GM12873 (cell line): Measurements from ENCODE around the gene UFC1.

Source experiments
- CTCF ChIP-seq: IDR thresholded peaks from 2 replicates; pipeline ENCODE4 v1.5.1; 2012; ENCODE audit warnings: low read depth, mild to moderate bottlenecking, moderate library complexity, low read length, control low read depth; ENCODE audit not compliant: insufficient read depth; ENCODE audit errors: missing control alignments

Gene UFC1

DNA sequence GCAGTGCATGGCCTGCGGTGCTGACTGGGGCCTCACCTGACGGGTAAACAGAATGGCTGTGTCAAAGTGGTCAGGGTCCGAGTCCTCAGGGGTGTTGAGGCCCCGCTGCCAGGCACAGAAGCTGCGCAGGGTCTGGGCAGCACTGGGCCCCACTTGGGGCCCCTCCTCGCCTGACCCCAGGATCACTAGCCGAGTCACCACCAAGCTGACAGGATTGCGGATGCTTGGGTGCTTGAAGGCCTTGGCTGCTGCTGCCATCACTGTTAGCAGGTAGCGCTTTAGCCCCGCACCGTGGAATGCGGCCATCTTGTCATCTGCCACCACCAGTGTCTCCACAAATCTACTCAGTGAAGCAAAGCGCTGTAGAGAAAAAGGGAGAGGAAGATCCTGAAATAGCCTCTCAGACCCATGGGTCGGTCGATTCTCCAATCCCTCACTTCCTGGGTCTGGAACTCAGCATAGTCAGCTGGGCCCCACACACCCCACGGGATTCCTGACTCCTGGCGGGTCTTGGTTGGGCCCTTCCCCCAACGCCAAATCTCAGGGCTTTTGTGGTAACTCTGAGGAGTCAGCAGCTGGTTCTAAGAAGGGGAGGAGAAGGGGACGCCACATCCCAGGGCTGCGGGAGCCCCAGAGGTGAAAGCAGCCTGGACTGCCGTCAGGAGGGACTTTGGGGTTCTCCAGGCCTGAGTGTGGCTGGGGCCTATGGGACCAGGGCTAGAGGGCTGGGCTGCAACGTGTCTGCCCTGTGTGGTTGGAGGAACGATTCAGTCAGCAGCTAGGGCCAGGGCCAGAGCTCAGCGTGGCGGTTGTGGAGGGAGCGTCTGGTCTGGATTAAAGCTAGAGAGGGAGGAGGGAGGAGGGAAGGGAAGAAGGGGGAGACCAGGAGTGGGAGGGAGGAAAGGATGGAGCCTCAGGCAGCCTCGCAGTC, 43.0 kb downstream of the UFC1 start:
- TF ChIP-seq CTCF: no peak

- no peak for TF ChIP-seq CTCF
Measured at GRCh38 chr1:161197560-161198193, 43.9 kb downstream of the UFC1 start.

GRCh38 chr1:161198194-161198896, 44.6 kb downstream of the UFC1 start:
- no peak for TF ChIP-seq CTCF

GRCh38 chr1:161198897-161199431, 45.2 kb downstream of the UFC1 start, which contains the start of gene ADAMTS4:
Gene ADAMTS4 (minus strand): TSS chr1:161199054. CDS start chr1:161198627, 427 bp downstream.
- no peak for TF ChIP-seq CTCF

- TF ChIP-seq CTCF: no peak
Measured at GRCh38 chr1:161199506-161200139, 45.8 kb downstream of the UFC1 start.

- no peak for TF ChIP-seq CTCF
Measured at GRCh38 chr1:161200421-161200991, 46.7 kb downstream of the UFC1 start.
